ENCODE results near the gene GPD2.

The GPD2 gene

DNA sequence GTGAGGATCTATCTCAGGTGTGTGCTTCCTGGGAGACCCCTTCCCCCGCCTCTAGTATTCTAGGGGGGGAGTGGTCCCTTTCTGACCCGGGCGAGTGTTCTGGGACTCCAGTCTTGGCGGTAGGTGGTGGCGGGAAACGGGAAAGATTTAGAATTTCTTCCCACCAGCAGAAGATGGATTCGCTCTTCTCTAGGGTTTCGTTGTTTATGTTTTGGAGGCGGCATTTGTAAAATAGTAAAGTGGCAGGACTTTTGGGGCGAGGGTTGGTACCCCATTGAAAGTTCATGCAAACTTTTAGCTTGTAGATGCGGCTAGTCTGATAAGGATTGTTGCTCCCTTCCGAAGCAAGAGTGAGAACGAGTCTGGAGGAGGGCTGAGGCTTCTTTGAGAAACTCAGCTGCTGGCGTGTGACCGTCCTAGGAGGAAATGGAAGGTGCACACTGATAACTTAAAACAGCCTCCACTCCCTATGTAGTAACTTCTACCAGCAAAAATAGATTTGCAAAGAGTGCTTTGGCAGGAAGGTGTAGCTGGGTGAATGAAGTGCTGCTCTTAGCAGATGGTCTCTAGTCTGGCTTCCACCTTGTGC, 412 bp downstream of the GPD2 start:
- DNase-seq, result peak; percentile 24

DNA sequence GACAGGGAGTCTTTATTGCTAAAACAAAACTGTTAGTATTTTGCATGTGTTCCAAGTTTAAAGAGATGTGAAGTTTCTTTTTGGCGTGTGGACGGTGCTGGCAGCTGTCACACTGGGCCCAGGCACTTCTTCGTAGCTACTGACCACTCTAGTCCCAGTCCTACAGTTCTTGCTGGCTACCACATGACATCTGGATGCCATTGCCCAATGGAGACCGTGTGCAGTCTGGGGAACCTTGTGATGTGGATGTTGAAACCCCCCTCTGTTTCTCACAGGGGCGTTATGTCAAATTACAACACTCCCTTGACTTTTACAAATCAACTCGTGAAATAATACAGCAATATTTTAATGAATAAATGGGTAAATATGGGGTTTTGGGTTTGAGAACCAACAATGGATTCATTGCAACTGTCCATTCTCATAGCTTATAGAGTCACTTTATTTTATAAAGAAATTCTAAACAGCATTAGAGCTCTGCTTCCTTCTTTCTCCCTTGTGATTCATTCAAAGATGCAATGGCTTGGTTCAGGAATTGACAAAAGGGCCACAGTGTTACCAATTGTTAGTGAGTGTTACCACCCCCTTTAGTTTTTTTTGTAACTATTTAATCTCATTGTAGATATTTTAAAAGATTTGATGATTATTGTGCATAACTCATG, 1.2 kb downstream of the GPD2 start:
- DNase-seq, result no peak

DNA sequence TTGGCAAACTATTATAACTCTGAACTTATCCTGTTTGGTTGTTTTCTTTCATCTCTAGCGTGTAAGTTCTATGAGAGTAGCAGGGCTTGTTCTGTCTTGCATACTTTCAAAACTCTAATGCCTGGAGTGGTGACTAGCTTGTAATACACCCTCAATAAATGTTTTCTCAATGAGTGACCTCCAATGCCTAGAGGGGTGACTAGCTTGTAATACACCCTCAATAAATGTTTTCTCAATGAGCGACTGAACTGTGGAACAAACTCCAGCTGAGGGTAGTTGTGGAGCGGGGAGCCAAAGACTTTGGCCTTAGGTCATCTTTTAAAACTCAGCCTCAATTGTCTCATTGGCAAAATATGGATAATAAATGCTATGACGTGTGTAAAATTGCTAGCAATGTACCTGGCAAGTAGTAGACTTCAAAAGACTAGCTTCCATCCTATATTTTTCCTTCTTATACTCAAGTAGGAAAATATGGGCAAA, 1.8 kb downstream of the GPD2 start:
- DNase-seq, result peak; percentile 29

DNA sequence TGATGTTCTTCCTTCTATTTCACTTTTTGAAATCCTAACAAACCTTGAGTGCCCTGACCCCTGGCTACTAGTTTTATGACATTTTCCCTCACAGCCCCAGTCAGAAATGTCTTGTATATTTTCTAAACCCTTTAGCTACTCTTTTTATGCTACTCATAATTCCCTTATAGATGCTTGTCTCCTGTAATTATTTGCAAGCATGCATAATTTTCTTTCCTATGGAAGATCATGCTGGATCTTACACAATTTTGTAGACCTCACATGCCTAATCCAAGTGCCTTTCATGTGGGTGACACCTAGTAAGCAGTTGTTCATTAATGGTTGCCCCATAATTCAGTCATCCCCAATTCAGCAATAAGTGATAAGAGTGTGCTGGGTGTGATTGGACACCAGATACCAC, 6.9 kb downstream of the GPD2 start:
- no peak for DNase-seq

DNA sequence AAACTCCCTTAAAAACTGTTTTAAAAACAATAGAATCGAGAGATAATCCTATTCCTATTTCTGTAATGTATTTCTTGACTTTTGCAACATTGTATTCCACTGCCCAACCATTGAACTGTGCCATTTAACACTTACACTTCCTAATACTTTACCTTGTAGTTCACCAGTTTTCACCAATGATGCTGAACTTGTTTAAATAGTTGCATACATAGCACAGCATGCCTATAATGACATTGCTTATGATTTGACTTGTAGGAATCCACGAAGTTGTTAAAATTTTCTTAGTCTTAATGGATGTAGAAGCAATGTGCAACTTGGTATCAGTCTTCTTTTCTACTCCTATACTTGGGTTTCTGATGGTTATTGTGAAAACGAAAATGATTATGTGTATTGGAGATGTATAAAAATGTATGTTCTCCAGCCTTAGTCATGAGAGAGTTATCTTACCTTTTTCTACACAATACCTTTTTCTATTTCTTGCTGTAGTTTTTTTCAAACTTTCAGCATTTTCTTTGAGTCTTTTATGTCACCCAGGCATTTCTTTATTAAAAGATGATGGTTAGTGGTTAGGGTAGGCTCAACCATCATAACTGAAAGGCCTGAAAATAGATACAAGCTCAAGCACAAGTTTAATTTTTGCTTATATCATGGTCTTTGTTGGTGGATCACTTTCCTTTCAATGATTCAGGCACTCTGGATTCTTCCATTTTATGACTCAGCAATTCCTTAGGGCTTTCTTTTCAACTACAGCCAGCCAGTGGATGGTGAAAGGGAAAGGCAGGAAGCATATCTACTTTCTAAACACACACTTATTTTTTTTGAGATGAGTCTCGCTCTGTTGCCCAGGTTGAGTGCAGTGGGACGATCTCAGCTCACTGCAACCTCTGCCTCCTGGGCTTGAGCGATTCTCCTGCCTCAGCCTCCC, 9.4 kb downstream of the GPD2 start:
- peak; percentile 92 for DNase-seq

DNA sequence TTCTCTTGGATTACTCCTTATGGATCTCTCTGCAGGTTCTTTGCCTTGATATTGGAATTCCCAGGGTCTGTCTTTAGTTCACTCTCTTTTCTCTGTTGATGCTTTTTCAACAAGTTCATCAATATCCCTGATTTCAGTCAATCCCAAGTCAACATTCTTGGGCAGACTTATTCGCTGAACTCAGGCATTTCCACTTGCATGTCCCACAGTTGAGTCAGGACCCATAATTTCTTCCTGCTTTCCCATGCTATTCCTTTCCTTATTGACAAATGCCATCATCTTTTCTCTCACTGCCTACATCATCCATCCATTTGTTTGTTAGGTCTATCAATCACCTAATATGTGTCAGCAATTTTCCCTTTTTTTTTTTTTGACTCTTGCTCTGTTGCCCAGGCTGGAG, 11.6 kb downstream of the GPD2 start:
- peak; percentile 57 for DNase-seq

DNA sequence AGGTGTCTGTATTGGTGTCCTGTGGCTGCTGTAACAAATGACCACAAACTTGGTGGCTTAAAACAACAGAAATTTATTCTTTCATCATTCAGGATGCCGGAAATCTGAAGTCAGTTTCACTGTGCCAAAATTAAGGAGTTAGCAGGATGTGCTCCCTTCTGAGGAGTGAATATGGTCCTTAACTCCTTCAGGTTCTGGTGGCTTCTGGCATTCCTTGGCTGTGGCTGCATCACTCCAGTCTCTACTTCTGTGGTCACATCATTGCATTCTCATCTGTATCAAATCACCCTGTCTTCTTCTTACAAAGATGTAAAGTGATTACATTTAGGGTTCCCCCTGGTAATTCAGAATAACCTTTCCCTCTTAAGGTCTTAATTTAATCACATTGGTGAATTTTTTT, 12.6 kb downstream of the GPD2 start:
- DNase-seq, result peak; percentile 49

DNA sequence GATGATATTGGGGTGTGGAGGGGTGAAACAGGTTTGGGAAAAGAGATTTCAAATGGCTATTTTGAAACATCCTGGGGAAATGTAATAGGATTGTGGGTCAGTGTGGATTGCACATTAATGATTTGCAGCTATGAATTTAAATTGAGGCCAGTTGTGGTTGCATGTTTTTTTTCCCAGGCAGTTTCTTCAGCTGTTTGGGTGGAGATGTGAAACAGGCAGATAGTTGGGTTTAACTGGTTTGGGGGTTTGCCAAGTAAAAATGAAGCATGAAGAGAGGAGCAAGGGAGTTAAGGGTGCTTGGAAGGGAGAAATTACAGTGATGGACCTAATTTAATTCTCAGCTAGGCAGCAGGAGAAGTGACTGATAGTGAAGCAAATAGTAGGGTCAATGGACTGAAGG, 16.8 kb downstream of the GPD2 start:
- peak; percentile 41 for DNase-seq

DNA sequence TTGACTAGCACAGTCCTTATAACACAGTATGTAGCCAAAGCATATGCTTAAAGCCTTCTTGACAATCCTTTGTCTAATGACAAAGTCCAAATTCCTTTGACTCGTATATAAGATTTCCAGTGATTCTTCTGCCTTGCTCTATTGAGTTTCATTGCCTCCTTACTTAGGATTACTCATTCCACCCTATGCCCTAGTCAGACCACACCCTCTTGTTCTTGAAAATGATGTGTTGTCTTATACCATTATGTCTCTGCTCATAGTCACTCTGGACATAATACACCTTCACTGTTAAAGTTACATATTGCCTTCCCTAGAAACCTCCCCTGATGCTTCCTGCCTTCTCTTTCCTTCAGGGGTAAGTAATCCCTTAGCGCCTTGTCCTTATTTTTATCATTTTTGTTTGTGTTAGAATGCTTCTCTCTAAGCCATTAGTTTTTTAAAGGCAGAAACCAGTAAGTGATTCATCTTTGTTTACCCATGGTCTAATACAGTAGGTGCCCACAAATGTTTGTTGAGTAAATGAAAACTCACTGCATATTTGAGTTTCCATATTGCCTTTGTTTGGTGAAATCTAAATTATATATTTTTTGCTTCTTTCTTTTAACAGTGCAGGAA, 19.3 kb downstream of the GPD2 start:
- DNase-seq, result peak; percentile 53

DNA sequence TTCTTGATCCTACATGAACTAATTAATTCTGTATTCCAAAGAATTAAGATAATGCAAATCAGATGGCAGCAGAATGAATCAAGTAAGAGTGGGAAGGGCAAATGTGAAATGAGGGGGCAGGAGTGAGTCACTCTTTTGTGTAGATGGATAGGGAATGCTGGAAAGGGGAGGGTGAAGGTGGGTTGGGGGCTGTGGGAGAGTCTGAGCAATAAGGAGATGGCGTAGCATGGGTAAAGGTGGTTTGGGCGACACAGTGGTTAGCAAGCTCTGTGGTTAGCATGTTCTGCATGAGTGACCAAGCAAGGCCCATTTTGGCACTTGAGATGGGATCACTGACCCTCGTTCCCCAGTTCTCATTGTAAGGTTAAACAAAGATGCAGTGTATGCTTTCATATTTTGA, 20.4 kb downstream of the GPD2 start:
- DNase-seq, result peak; percentile 66

DNA sequence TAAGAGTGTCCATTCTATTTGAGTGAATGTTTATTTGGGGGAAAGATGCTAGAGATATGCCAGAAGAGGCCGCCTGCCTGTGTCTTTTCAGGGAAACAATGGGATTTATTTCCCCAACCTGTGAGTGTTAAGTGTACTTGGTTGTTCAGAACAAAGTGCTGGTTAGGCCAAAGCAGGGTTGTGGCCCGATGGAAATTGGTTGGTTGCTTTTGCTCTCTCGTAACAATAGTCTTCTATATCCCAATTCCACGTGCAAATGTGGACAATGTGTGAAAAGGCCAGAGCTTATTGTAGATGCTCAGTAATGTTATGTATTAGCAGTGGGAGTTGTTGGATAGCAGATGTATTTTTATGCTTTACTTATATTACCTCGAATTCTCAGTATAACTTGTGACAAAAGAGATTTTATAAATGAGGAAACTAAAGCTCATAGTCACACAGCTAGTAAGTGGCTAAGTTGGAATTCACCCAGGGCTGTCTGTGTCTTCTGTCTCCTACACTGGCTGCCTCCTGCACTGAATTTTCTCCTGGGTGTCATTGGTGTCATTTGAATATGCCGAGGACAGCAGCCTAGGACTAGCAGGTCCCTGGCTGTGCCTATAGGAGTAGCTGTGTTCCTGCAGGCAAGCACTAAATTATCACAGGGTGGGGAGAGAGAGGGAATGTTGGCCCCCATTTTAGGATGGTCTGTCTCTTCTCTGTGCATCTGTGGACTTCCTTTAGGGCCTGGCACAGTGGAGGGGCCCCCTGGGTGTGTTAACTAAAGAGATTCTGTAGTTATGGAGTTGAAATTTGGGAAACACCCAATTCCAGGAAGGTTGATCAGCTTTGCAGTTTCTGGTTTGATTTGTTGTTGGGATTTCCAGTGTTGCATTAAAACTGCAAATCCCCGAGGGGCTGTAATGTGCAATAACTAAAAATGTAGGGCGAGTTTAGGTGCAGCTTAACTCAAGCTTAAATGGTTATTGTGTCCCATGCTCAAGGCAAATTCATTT, 21.6 kb downstream of the GPD2 start:
- DNase-seq, result no peak

DNA sequence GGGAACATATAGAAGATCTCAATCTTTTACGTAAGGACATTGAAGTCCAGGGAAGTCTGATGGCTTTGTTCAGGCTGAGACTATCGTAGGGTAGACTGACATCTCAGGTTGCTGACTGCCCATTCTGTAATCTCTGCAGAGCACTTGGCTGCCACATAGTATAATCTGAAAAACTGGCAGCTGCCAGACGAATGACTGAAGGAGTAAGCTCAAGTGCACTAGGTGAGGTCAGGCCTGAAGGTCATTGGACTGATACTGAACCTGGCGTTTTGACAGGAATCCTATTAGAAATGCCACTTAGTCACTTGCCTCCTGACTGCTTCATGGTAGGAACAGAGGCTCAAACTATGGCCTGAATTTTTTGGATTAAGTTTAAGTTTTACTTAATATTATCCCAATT, 23.5 kb downstream of the GPD2 start:
- DNase-seq, result no peak

DNA sequence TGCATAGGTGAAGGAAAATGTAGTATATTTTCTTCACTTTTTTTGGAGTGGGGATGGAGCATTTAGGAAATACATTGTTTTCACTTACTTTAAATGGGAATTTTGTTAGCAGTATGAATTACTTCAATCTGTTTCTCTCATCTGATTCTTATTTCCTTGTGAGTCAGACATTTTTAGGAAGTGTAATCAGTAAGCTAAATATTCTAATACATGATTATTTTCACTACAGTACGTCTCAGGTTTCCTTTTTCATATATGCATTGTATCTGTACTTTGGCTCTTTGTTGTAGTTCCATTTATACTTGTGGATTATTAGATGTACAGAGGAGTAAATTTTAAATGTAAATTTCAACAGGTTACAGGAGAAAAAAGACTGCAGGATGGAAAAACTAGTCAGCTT, 27.9 kb downstream of the GPD2 start:
- DNase-seq, result peak; percentile 40

DNA sequence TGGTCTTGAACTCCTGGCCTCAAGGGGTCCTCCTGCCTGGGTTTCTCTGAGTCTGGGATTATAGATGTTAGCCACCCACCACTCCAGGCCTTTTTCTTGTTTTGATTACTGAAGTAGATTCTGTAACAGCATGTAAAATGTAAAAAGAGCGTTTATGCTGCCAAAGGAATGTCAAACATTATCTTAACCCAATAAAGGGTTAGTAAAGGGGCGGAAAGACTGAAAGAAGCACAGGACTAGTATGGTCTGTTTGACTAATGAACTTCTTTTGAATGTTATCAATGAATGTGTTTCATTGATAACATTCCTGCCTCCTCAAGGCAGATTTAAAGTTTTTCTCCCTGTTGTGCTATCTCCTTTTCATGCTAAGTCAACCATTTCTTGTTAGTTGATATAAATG, 29.4 kb downstream of the GPD2 start:
- DNase-seq, result no peak

DNA sequence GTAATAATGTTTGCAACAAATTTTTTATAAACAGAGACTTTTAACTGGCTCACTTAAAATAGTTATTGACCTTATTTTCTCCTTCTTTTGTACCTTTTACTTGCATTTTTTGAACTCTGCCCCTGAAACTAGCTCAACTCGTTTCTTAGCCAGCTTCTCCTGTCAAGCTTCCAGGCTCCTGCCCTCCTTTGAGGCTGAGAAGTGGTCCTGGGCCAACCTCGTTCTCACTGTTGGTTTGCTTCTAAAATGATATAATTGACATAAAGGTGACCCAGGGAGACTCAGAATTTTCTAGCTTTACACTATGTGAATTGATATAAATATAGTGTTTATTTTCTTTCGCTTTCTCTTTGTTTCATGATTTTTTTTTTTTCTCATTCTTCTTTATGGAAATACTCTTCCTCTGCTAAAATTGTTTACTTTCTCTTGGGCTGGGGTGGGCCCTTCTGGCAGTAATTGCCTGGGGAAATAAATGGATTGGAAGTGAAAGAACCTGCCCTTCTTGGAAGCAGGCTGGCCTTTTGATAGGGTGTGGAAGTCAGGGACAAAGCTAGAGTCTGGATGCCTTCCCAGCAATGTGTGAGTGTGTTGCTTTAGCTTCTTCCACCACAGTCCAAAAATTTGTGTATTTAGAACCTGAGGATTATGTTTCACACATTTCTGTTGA, 30.7 kb downstream of the GPD2 start:
- no peak for DNase-seq

DNA sequence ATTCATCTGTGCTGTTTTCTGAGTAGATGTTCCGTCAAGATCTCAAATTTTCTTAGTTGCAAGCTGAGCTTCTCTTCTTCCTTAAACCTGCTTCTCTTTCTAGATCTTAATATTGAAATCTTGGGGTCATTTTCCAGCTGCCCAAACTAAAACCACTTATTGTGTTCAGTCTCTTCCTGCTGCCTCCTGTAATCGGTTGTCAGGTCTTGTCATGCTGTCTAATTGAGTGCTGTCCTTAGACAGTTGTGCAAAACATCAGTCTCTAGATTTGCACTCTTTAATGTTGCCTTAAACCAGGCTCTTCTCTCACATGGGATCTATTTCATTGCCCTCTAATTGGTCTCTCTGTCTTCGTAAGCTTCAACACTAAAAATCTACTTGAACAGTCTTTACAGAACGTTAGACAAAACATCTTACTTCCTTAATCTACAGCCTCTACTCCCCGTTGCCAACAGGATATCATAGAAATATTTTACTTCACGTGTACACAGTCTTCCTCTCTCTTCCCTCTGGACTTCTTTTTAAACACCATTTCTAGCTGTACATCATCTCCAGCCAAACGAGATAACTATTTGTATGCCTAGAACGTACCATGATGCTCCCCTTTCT, 34.9 kb downstream of the GPD2 start:
- DNase-seq, result no peak

DNA sequence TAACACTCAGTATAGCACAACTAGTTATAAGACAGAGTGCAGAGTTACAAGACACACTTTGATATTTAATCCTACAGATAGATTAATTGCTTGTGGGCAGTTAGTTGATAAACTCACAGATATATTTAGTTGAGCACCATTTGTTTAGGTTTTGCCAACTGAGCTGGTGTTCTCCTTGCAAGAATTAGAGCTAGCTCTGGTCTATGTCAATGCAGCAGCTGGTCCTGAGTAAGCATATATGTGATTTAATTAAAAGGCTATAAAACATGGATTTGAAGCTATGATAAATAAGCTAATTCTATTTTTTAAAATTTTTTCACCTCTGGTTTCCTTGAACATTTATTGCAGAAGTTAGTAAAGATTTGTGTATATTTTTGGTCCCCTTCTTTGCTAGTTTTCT, 35.6 kb downstream of the GPD2 start:
- DNase-seq, result no peak

DNA sequence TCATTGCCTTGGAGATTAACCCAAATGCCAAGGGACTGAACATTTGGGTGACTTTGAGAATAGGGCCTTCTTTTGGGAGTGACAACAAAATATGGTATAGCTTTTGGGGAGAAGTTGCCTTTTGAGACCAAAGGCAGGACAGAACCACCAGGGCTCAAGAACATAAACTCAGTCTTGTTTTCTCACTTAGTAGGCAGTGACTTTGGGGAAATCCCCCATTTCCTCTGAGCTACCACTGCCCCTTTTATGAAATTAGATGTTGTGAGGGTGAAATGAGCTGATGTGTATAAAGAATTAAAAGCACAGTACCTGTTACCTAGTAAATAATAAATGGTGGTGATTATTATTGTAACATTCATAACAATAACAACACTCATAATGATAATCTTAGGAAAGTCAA, 36.5 kb downstream of the GPD2 start:
- DNase-seq, result no peak

DNA sequence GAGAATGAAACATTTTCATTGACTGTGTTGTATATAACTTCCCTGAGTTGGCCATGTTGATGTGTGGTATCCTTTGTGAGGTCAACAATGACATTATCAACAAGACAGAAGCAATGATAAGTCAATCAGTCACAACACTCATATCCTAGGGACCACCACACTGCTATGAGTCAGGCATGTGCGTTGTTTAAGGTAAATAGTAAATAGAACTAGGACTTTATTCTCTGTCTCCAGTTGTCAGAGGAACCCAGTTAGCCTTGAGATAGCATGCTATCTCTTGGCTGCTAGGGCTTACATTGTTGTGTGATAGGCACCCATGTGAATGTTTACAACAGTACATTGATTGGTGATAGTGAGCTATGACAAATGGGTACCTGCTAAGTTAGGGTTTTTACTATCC, 37.3 kb downstream of the GPD2 start:
- no peak for DNase-seq

DNA sequence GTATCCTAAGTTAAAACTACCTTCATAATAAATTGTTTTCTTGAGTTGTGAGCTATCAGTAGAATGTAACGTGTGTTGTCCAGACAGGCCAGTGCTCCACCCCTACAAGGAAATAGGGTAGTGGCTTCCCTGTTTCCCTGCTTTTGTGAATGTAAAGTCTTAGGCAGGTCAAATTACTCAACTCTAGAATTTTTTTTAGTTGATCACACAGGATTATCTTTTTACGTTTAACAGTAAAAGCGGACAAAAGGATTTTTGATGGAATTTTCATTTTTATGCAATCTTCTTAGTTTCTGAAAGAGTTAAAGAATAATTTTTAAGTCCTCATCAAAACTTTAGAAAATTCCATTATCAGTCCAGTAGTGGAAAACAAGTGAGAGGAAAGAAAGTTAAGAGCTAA, 38.2 kb downstream of the GPD2 start:
- DNase-seq, result no peak

Data from fibroblast of skin of right biceps (primary cell).